Measurements from ENCODE around the gene ZNFX1.

ZNFX1 gene

DNA sequence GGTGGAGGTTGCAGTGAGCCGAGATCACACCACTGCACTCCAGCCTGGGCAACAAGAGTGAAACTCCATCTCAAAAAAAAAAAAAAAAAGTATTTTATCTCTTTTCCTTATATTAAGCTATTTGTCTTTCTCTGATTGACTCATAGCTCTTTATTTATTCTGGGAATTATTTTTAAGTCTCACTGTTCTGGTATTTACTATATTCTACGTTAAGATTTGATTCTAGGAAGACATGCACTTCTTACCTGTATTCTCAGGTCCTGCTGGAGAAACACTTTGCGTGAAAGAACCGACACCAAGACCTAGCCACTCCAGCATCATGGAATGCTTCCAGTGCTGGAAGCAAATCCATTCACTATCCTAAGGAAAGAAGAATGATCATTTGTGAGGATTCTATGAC is 17.6 kb downstream of the ZNFX1 start:
- Histone ChIP-seq H3K36me3 (ENCODE audit: control insufficient read depth in 1 of 2, insufficient read depth in 2 of 2, low read length in 2 of 2) (peaks cover 65 to 84% of the 10 kb centered on the region in 2 donors), H3K27me3 (ENCODE audit: low read depth, low read length) (no peaks in the 10 kb centered on the region), H3K27ac (ENCODE audit: low read length) (no peak overlapping the region), H3K4me3 (ENCODE audit: low read depth in 1 of 2, low read length in 2 of 2) (no peak overlapping the region), H3K9me3 (ENCODE audit: control insufficient read depth in 1 of 2, low read length in 2 of 2) (no peaks in the 10 kb centered on the region), H3K4me1 (ENCODE audit: control insufficient read depth in 1 of 2, insufficient read depth in 2 of 2, low read length in 2 of 2) (no peaks in the 10 kb centered on the region)

DNA sequence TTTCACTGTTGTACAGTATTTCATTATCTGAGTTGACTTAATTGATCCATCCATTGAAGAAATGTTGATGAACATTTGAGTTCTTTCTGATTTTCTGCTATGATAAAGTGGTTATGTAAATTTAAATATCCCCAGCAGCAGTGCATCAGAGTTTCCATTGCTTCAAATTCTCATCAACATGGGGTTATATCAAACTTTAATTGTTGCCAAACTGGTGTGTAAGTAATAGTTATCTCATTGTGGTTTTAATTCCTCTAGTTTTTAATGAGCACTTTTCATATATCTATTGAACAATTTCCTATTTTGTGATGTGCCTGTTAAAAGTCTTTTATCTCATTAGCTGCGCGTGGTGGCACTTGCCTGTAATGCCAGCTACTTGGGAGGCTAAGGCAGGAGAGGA is 18.1 kb downstream of the ZNFX1 start:
- no peak overlapping the region for H3K27ac ChIP-seq (ENCODE audit: low read length)
- H3K36me3 ChIP-seq (ENCODE audit: control insufficient read depth in 1 of 2, insufficient read depth in 2 of 2, low read length in 2 of 2), result peaks cover 63 to 84% of the 10 kb centered on the region in 2 donors
- H3K9me3 ChIP-seq (ENCODE audit: control insufficient read depth in 1 of 2, low read length in 2 of 2), result no peaks in the 10 kb centered on the region
- no peak overlapping the region for H3K4me3 ChIP-seq (ENCODE audit: low read depth in 1 of 2, low read length in 2 of 2)
- H3K27me3 ChIP-seq (ENCODE audit: low read depth, low read length), result no peaks in the 10 kb centered on the region
- H3K4me1 ChIP-seq (ENCODE audit: control insufficient read depth in 1 of 2, insufficient read depth in 2 of 2, low read length in 2 of 2), result no peaks in the 10 kb centered on the region

DNA sequence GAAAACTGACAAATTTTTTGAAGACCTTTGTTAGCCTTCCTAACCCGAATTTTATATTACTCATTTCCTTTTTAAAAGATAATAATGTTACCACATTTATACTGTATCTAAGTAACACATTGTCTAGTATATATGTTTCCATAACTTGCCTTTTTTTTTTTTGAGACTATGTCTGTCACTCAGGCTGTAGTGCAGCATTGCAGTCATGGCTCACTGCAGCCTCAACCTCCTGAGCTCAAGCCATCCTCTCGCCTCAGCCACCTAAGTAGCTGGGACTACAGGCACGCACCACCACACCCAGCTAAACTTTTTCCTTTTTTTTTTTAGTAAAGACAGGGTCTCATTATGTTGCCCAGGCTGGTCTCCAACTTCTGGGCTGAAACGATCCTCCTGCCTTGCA is 18.6 kb downstream of the ZNFX1 start:
- Histone ChIP-seq H3K9me3 (ENCODE audit: control insufficient read depth in 1 of 2, low read length in 2 of 2) (no peaks in the 10 kb centered on the region), H3K4me1 (ENCODE audit: control insufficient read depth in 1 of 2, insufficient read depth in 2 of 2, low read length in 2 of 2) (no peaks in the 10 kb centered on the region), H3K36me3 (ENCODE audit: control insufficient read depth in 1 of 2, insufficient read depth in 2 of 2, low read length in 2 of 2) (peaks cover 63 to 84% of the 10 kb centered on the region in 2 donors), H3K4me3 (ENCODE audit: low read depth in 1 of 2, low read length in 2 of 2) (no peak overlapping the region), H3K27me3 (ENCODE audit: low read depth, low read length) (no peaks in the 10 kb centered on the region), H3K27ac (ENCODE audit: low read length) (no peak overlapping the region)

DNA sequence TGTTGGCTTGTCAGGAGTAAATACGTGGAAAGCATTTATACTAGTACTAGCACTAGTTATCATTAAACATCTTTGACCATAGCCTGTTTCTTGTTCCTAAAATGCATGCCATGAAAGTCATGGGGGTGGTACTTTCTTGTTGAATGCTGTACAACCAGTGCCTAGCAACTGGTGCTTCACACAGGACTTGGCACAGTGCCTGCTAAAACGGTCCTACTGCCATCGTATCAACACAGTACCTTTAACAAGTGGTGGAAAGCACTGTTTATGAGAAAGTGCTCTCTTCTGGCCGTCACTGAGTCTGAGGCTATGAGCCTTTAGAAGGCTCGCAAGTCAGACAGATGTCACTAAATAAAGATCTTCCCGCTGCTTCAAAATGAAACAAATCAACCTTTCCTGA is 21.6 kb downstream of the ZNFX1 start:
- Histone ChIP-seq H3K4me1 (ENCODE audit: control insufficient read depth in 1 of 2, insufficient read depth in 2 of 2, low read length in 2 of 2) (no peaks in the 10 kb centered on the region), H3K4me3 (ENCODE audit: low read depth in 1 of 2, low read length in 2 of 2) (no peak overlapping the region), H3K9me3 (ENCODE audit: control insufficient read depth in 1 of 2, low read length in 2 of 2) (no peaks in the 10 kb centered on the region), H3K27ac (ENCODE audit: low read length) (no peak overlapping the region), H3K27me3 (ENCODE audit: low read depth, low read length) (no peaks in the 10 kb centered on the region), H3K36me3 (ENCODE audit: control insufficient read depth in 1 of 2, insufficient read depth in 2 of 2, low read length in 2 of 2) (peaks cover 68 to 90% of the 10 kb centered on the region in 2 donors)

DNA sequence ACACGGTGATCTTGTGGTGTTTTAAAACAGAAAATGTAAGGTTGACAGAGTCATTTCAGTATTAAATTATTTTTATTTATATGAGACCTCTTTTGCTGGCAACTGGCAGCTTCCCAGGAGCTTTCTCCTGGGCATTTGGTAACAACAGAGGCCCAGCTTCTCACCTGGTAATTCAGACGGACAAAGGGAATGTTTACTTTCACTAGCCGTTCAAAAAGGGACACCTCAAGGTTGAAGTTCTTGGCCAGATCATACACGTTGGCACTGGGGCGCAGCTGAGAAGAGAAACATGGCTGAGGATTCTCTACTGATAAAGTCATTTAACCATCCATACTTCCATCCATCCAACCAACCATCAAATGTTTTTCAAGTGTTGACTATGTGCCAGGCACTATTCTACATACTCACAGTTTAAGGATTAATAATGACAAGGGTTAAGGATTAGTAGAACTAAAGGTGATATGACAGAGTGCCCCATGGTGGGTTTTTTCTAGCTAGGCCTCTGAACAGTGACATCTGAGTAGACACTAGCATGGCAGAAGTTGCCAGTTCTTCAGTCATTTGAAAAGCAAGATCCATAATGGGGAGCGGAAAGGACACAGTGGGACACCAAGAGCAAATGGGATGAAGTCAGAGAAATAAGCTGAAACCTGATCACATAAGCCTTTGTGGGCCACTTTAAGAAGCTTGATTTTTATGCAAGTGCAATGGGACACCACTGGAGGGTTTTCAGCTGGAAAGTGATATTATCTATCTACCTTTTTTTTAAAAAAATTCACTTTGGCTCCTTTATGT is 25.1 kb downstream of the ZNFX1 start:
- no peaks in the 10 kb centered on the region for H3K4me1 ChIP-seq (ENCODE audit: control insufficient read depth in 1 of 2, insufficient read depth in 2 of 2, low read length in 2 of 2)
- H3K4me3 ChIP-seq (ENCODE audit: low read depth in 1 of 2, low read length in 2 of 2), result no peak overlapping the region
- H3K27me3 ChIP-seq (ENCODE audit: low read depth, low read length), result no peaks in the 10 kb centered on the region
- no peaks in the 10 kb centered on the region for H3K9me3 ChIP-seq (ENCODE audit: control insufficient read depth in 1 of 2, low read length in 2 of 2)
- peaks cover 80 to 97% of the 10 kb centered on the region in 2 donors for H3K36me3 ChIP-seq (ENCODE audit: control insufficient read depth in 1 of 2, insufficient read depth in 2 of 2, low read length in 2 of 2)
- no peak overlapping the region for H3K27ac ChIP-seq (ENCODE audit: low read length)

DNA sequence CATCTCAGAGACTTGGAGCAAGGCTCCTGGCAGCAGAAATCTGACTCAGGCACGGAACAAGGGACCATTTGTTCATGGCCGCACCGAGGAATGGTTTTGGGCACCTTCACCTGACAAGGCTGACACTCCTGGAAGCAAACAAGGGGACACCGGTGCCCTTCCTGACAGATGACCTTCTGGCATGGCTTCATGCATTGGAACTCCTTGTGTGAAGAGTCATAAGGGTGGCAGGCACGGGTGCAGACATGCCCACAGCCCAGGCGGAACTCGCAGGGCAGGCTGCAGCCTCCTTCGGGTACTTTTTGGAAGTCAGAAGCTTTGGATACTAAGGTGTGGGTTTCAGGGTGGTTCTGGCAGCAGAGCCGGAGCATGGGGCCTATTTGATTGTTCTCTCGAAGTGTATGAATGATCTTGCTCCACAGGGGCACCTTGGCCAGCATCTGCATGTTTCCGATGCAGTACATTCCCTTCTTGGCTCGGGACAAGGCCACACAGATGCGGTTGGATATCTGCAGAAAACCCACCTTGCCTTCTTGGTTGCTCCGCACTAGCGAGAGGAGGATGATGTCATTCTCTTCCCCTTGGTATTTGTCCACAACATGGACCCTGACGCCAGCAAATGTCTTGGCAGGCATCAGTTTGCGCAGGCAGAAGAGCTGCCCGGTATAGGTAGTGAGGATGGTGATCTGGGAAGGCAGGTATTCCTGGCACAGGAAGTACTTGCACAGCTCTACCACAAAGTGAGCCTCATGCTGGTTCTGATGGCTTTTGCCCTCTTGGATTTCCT is 28.8 kb downstream of the ZNFX1 start:
- no peak overlapping the region for H3K27ac ChIP-seq (ENCODE audit: low read length)
- H3K27me3 ChIP-seq (ENCODE audit: low read depth, low read length), result no peaks in the 10 kb centered on the region
- peaks cover 68 to 78% of the 10 kb centered on the region in 2 donors for H3K36me3 ChIP-seq (ENCODE audit: control insufficient read depth in 1 of 2, insufficient read depth in 2 of 2, low read length in 2 of 2)
- no peaks in the 10 kb centered on the region for H3K9me3 ChIP-seq (ENCODE audit: control insufficient read depth in 1 of 2, low read length in 2 of 2)
- H3K4me1 ChIP-seq (ENCODE audit: control insufficient read depth in 1 of 2, insufficient read depth in 2 of 2, low read length in 2 of 2), result peaks cover 0 to 14% of the 10 kb centered on the region in 2 donors
- H3K4me3 ChIP-seq (ENCODE audit: low read depth in 1 of 2, low read length in 2 of 2), result no peak overlapping the region

DNA sequence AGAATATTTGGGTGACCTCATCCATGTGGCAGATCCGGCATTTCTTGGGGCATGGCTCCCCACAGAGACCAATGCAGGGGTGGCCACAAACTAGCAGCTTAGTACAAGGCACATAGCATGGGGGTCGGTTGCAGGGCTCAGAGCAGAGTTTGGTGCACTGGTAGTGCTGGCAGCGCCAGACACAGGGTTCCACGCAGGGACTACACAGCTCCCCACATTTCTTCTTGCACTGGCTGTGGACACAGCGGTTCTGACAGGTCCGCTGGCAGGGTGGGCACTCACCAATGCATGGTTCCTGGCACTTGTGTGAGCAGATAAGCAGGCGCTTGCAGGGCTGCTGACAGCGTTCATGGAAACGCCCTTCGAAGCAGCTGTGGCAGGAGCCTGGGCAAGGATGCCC is 29.6 kb downstream of the ZNFX1 start:
- no peak overlapping the region for H3K27ac ChIP-seq (ENCODE audit: low read length)
- H3K36me3 ChIP-seq (ENCODE audit: control insufficient read depth in 1 of 2, insufficient read depth in 2 of 2, low read length in 2 of 2), result peaks cover 68 to 78% of the 10 kb centered on the region in 2 donors
- peaks cover 0 to 14% of the 10 kb centered on the region in 2 donors for H3K4me1 ChIP-seq (ENCODE audit: control insufficient read depth in 1 of 2, insufficient read depth in 2 of 2, low read length in 2 of 2)
- H3K9me3 ChIP-seq (ENCODE audit: control insufficient read depth in 1 of 2, low read length in 2 of 2), result no peaks in the 10 kb centered on the region
- no peak overlapping the region for H3K4me3 ChIP-seq (ENCODE audit: low read depth in 1 of 2, low read length in 2 of 2)
- H3K27me3 ChIP-seq (ENCODE audit: low read depth, low read length), result no peaks in the 10 kb centered on the region

DNA sequence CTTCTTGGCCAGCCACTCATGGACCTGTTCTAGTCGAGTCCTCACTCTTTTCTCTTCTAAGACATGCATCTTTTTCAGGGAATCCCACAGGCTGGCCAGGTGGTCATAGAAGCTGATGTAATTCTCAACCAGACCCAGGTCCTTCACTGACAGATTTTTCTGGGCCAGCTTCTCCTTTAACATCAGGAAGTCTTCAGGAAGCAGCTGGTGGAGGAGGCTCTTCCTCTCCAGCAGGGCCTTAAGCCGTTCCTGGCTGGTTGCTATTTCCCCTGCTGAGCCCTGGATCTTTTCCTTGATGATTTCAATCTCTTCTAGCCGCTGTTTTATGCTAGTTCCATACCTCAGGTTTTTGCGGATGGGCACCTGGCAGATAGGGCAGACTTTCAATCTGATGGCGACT is 30.1 kb downstream of the ZNFX1 start:
- no peak overlapping the region for H3K27ac ChIP-seq (ENCODE audit: low read length)
- H3K36me3 ChIP-seq (ENCODE audit: control insufficient read depth in 1 of 2, insufficient read depth in 2 of 2, low read length in 2 of 2), result peaks cover 68 to 78% of the 10 kb centered on the region in 2 donors
- peaks cover 0 to 14% of the 10 kb centered on the region in 2 donors for H3K4me1 ChIP-seq (ENCODE audit: control insufficient read depth in 1 of 2, insufficient read depth in 2 of 2, low read length in 2 of 2)
- no peaks in the 10 kb centered on the region for H3K9me3 ChIP-seq (ENCODE audit: control insufficient read depth in 1 of 2, low read length in 2 of 2)
- H3K4me3 ChIP-seq (ENCODE audit: low read depth in 1 of 2, low read length in 2 of 2), result no peak overlapping the region
- no peaks in the 10 kb centered on the region for H3K27me3 ChIP-seq (ENCODE audit: low read depth, low read length)

DNA sequence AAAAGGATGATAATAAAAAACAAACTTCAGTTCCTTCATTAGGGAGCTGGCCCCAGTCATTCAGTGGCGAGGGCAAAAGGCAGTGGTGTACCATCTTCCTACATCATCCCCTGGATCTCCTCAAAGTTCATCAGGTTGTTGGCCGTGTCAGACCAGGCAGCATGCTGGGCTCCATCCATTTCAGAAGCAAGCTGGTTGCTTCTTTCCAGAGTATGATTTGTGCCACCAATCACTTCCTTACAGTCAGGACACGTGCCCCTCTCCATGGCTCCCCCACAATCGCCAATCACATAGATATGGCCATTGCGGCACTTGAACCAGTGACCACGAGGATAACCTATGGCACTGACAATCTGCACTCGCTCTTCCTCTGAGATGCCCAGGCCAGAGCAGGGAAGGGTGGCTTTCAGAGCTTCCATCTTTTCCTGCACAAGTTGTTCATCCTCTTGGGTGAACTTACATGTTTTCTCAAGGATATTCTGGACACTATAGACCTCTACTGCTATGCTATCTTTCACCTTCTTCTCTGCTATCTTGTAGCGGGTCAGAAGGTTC is 30.6 kb downstream of the ZNFX1 start:
- H3K36me3 ChIP-seq (ENCODE audit: control insufficient read depth in 1 of 2, insufficient read depth in 2 of 2, low read length in 2 of 2), result peaks cover 66 to 78% of the 10 kb centered on the region in 2 donors
- no peak overlapping the region for H3K4me3 ChIP-seq (ENCODE audit: low read depth in 1 of 2, low read length in 2 of 2)
- no peaks in the 10 kb centered on the region for H3K9me3 ChIP-seq (ENCODE audit: control insufficient read depth in 1 of 2, low read length in 2 of 2)
- no peak overlapping the region for H3K27ac ChIP-seq (ENCODE audit: low read length)
- H3K27me3 ChIP-seq (ENCODE audit: low read depth, low read length), result no peaks in the 10 kb centered on the region
- H3K4me1 ChIP-seq (ENCODE audit: control insufficient read depth in 1 of 2, insufficient read depth in 2 of 2, low read length in 2 of 2), result peaks cover 0 to 14% of the 10 kb centered on the region in 2 donors

DNA sequence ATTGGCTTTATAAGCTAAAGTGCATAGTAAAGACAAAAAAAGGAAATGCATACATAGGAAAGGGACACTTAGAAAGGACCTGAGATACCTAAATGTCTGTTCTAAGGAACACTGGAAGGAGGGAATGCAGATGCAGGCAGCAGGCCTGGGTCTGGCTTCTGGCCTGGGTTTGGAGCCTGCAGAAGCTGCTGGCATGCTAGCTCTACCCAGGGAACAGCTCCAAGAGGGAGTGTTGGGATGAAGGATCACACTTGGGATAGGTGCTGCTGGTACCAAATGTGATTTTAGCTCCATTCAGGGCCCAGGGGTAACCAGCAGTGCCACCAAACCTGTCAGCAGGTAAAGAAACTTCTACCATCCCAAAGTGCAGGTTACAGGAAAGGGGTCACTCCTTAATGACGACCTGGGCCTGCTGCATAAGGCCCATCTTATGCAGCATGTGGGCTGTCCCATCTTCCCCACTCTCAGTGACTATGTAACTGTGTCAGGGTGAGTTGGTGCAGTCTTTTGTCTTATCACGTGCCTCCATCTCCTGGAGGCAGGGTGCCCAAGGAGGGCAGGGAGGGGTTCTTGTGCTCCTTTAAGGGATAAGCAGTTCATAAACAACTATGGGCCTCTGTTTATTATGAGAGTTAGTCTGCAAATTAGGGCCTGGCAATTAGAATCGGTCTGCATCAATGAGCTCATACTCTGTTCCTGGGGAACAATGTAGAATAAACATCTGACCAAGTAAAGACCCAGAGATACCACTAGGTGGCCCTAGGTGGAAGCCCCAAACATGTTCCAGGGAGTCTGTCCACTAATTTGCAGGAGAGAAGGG is 31.7 kb downstream of the ZNFX1 start:
- no peaks in the 10 kb centered on the region for H3K9me3 ChIP-seq (ENCODE audit: control insufficient read depth in 1 of 2, low read length in 2 of 2)
- H3K27me3 ChIP-seq (ENCODE audit: low read depth, low read length), result no peaks in the 10 kb centered on the region
- peaks cover 0 to 14% of the 10 kb centered on the region in 2 donors for H3K4me1 ChIP-seq (ENCODE audit: control insufficient read depth in 1 of 2, insufficient read depth in 2 of 2, low read length in 2 of 2)
- H3K27ac ChIP-seq (ENCODE audit: low read length), result no peak overlapping the region
- peaks cover 69 to 80% of the 10 kb centered on the region in 2 donors for H3K36me3 ChIP-seq (ENCODE audit: control insufficient read depth in 1 of 2, insufficient read depth in 2 of 2, low read length in 2 of 2)
- H3K4me3 ChIP-seq (ENCODE audit: low read depth in 1 of 2, low read length in 2 of 2), result no peak overlapping the region

DNA sequence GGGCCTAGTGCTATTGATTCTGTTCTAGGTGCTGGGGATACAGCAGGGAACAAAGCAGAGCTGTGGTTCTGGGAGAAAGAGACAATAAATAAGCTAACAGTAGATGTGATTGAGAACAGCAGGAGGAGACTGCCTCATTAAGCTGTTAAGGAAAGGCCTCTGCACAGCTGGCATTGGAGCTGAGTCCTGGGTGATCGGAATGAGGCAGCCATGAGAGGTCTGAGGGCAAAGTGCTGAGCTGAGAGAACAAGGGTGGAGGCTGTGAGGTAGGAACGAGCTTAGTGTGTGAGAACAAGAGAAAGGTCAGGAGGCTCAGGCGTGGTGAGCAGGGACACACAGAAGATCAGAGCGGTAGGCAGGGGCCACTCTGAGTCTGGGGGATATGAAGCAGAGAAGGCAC is 40.3 kb downstream of the ZNFX1 start:
- H3K4me3 ChIP-seq (ENCODE audit: low read depth in 1 of 2, low read length in 2 of 2), result no peak overlapping the region
- no peaks in the 10 kb centered on the region for H3K27me3 ChIP-seq (ENCODE audit: low read depth, low read length)
- H3K9me3 ChIP-seq (ENCODE audit: control insufficient read depth in 1 of 2, low read length in 2 of 2), result no peaks in the 10 kb centered on the region
- no peak overlapping the region for H3K27ac ChIP-seq (ENCODE audit: low read length)
- no peaks in the 10 kb centered on the region for H3K4me1 ChIP-seq (ENCODE audit: control insufficient read depth in 1 of 2, insufficient read depth in 2 of 2, low read length in 2 of 2)
- H3K36me3 ChIP-seq (ENCODE audit: control insufficient read depth in 1 of 2, insufficient read depth in 2 of 2, low read length in 2 of 2), result peaks cover 70 to 83% of the 10 kb centered on the region in 2 donors
